ENCODE results near the gene GPR15LG.

The GPR15LG gene

GRCh38 chr10:84204122-84204521 lies 30.5 kb downstream of the GPR15LG start:
- Histone ChIP-seq H3K4me3 (ENCODE audit: low read length in 2 of 2) (no peak overlapping the region), H3K27ac (ENCODE audit: low read length) (no peak overlapping the region), H3K9ac (ENCODE audit: low read length in 2 of 2) (no peak overlapping the region), H3K27me3 (ENCODE audit: control insufficient read depth in 1 of 2, insufficient read depth in 2 of 2, low read length in 2 of 2) (peaks cover 3 to 12% of the 10 kb centered on the region in 2 donors), H3K4me1 (ENCODE audit: control insufficient read depth, insufficient read depth, low read length) (no peaks in the 10 kb centered on the region), H3K9me3 (ENCODE audit: control insufficient read depth in 2 of 2, low read length in 2 of 2) (no peaks in the 10 kb centered on the region), H3K36me3 (ENCODE audit: control insufficient read depth in 2 of 2, insufficient read depth in 2 of 2, low read length in 2 of 2) (no peaks in the 10 kb centered on the region)

DNA sequence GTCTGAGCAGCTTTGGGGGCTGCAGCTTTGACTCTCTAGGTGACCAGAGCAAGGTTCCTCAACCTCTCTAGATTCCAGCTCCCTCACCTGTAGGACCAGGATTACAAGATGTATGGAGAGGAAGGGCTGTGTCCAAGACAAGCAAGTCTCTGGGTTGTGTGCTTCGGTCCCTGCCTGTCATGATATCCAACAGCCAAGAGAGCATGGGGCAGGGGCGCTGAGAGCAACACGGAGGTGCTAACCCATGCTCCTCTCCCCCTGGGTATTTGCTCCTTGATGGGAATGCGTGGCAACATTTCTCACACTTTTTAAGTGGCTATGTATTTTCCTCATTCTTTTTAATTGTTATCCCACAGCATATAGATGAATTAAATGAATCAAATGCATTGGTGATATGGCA lies 31.0 kb downstream of the GPR15LG start:
- peaks cover 3 to 12% of the 10 kb centered on the region in 2 donors for H3K27me3 ChIP-seq (ENCODE audit: control insufficient read depth in 1 of 2, insufficient read depth in 2 of 2, low read length in 2 of 2)
- no peak overlapping the region for H3K9ac ChIP-seq (ENCODE audit: low read length in 2 of 2)
- H3K36me3 ChIP-seq (ENCODE audit: control insufficient read depth in 2 of 2, insufficient read depth in 2 of 2, low read length in 2 of 2): no peaks in the 10 kb centered on the region
- H3K4me1 ChIP-seq (ENCODE audit: control insufficient read depth, insufficient read depth, low read length): no peaks in the 10 kb centered on the region
- no peak overlapping the region for H3K27ac ChIP-seq (ENCODE audit: low read length)
- no peaks in the 10 kb centered on the region for H3K9me3 ChIP-seq (ENCODE audit: control insufficient read depth in 2 of 2, low read length in 2 of 2)
- H3K4me3 ChIP-seq (ENCODE audit: low read length in 2 of 2): no peak overlapping the region

DNA sequence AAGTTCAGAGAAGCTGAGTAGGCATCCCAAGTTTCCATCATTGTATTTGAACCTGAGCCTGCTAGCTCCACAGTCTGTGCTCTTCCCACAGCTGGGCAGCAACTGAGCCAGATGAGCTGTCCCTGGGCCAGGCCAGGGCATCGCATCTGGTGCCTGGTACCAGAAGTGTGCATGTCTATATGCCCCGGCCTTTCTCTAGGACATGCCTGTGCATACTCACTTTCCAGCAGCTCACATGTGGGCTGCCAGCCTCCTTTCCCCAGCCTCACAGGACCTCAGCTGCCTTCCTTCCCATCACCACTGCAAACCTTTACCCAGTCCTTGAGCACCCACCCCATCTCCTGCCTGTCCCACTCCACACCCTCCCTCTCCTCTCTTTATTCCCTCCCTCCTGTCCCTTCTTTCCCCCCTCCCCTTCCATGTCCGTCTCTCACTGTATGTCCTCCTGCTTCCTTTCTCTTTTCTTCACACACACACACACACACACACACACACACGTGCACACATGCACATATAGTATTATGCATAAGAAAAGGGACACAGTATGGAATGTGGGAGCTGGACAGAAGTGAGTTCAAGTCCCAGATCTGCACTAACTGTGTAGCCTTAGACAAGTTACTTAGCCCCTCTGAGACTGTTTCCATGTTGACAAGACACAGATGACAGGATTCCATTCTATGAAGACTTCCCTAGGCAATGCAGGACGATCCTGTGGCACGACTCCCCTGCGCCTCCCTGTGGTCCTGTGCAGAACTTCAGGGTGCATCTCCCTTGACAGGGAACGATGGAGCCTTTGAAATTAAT lies 31.6 kb downstream of the GPR15LG start:
- Histone ChIP-seq H3K27ac (ENCODE audit: low read length) (no peak overlapping the region), H3K4me3 (ENCODE audit: low read length in 2 of 2) (no peak overlapping the region), H3K9ac (ENCODE audit: low read length in 2 of 2) (no peak overlapping the region), H3K27me3 (ENCODE audit: control insufficient read depth in 1 of 2, insufficient read depth in 2 of 2, low read length in 2 of 2) (peaks cover 3 to 12% of the 10 kb centered on the region in 2 donors), H3K9me3 (ENCODE audit: control insufficient read depth in 2 of 2, low read length in 2 of 2) (no peaks in the 10 kb centered on the region), H3K4me1 (ENCODE audit: control insufficient read depth, insufficient read depth, low read length) (no peaks in the 10 kb centered on the region), H3K36me3 (ENCODE audit: control insufficient read depth in 2 of 2, insufficient read depth in 2 of 2, low read length in 2 of 2) (no peaks in the 10 kb centered on the region)

GRCh38 chr10:84205853-84206525 lies 32.4 kb downstream of the GPR15LG start:
- Histone ChIP-seq H3K27ac (ENCODE audit: low read length) (no peak overlapping the region), H3K9me3 (ENCODE audit: control insufficient read depth in 2 of 2, low read length in 2 of 2) (no peaks in the 10 kb centered on the region), H3K9ac (ENCODE audit: low read length in 2 of 2) (no peak overlapping the region), H3K4me3 (ENCODE audit: low read length in 2 of 2) (no peak overlapping the region), H3K36me3 (ENCODE audit: control insufficient read depth in 2 of 2, insufficient read depth in 2 of 2, low read length in 2 of 2) (no peaks in the 10 kb centered on the region), H3K4me1 (ENCODE audit: control insufficient read depth, insufficient read depth, low read length) (no peaks in the 10 kb centered on the region), H3K27me3 (ENCODE audit: control insufficient read depth in 1 of 2, insufficient read depth in 2 of 2, low read length in 2 of 2) (peaks cover 3 to 12% of the 10 kb centered on the region in 2 donors)

GRCh38 chr10:84208023-84208422 lies 34.4 kb downstream of the GPR15LG start:
- Histone ChIP-seq H3K9ac (ENCODE audit: low read length in 2 of 2) (no peak overlapping the region), H3K4me1 (ENCODE audit: control insufficient read depth, insufficient read depth, low read length) (no peaks in the 10 kb centered on the region), H3K4me3 (ENCODE audit: low read length in 2 of 2) (no peak overlapping the region), H3K9me3 (ENCODE audit: control insufficient read depth in 2 of 2, low read length in 2 of 2) (no peaks in the 10 kb centered on the region), H3K36me3 (ENCODE audit: control insufficient read depth in 2 of 2, insufficient read depth in 2 of 2, low read length in 2 of 2) (no peaks in the 10 kb centered on the region), H3K27me3 (ENCODE audit: control insufficient read depth in 1 of 2, insufficient read depth in 2 of 2, low read length in 2 of 2) (peaks cover 3 to 11% of the 10 kb centered on the region in 2 donors), H3K27ac (ENCODE audit: low read length) (no peak overlapping the region)

DNA sequence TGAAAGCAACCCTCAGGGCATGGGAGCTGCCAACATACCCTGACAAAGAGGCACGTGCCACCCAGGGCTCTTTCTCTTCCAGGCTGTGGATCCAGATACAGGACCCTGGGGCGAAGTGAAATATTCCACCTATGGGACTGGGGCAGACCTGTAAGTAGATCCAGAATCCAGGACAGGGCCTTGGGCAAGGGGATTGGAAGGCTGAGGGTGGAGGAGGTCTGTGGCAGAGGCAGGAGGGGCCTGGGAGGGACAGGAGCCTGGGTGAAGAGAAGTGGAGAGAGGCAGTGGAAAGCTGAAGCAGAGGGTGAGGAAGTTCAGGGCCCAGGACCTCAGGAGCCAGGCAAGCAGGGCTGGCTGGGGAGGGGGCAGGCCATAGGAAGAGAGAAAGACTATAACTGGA lies 38.0 kb downstream of the GPR15LG start:
- H3K9me3 ChIP-seq (ENCODE audit: control insufficient read depth in 2 of 2, low read length in 2 of 2): no peaks in the 10 kb centered on the region

GRCh38 chr10:84212014-84212413 lies 38.4 kb downstream of the GPR15LG start:
- H3K9me3 ChIP-seq (ENCODE audit: control insufficient read depth in 2 of 2, low read length in 2 of 2): no peaks in the 10 kb centered on the region
- no peak overlapping the region for H3K4me3 ChIP-seq (ENCODE audit: low read length in 2 of 2)
- H3K9ac ChIP-seq (ENCODE audit: low read length in 2 of 2): no peak overlapping the region
- no peaks in the 10 kb centered on the region for H3K36me3 ChIP-seq (ENCODE audit: control insufficient read depth in 2 of 2, insufficient read depth in 2 of 2, low read length in 2 of 2)
- H3K4me1 ChIP-seq (ENCODE audit: control insufficient read depth, insufficient read depth, low read length): no peaks in the 10 kb centered on the region
- H3K27me3 ChIP-seq (ENCODE audit: control insufficient read depth in 1 of 2, insufficient read depth in 2 of 2, low read length in 2 of 2): peaks cover 0 to 11% of the 10 kb centered on the region in 2 donors
- H3K27ac ChIP-seq (ENCODE audit: low read length): no peak overlapping the region

More for the DNA sequence above, 38.0 kb downstream of the GPR15LG start:
- Histone ChIP-seq H3K27ac (ENCODE audit: low read length) (no peak overlapping the region), H3K36me3 (ENCODE audit: control insufficient read depth in 2 of 2, insufficient read depth in 2 of 2, low read length in 2 of 2) (no peaks in the 10 kb centered on the region), H3K9ac (ENCODE audit: low read length in 2 of 2) (no peak overlapping the region), H3K4me3 (ENCODE audit: low read length in 2 of 2) (no peak overlapping the region), H3K27me3 (ENCODE audit: control insufficient read depth in 1 of 2, insufficient read depth in 2 of 2, low read length in 2 of 2) (peaks cover 3 to 14% of the 10 kb centered on the region in 2 donors), H3K4me1 (ENCODE audit: control insufficient read depth, insufficient read depth, low read length) (no peaks in the 10 kb centered on the region)

DNA sequence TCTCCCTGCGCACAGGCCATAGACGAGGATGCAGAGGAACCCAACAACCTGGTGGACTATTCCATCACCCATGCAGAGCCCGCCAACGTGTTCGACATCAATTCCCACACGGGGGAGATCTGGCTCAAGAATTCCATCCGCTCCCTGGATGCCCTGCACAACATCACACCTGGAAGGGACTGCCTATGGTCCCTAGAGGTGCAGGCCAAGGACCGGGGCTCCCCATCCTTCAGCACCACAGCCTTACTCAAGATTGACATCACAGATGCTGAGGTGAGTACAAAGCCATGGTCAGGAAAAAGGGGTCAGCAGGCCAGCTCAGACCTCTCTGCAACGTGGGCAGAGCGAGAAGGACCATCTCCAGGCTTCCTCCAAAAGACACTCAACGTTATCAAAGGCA lies 39.5 kb downstream of the GPR15LG start:
- no peaks in the 10 kb centered on the region for H3K4me1 ChIP-seq (ENCODE audit: control insufficient read depth, insufficient read depth, low read length)
- H3K4me3 ChIP-seq (ENCODE audit: low read length in 2 of 2): no peak overlapping the region
- no peak overlapping the region for H3K9ac ChIP-seq (ENCODE audit: low read length in 2 of 2)
- H3K9me3 ChIP-seq (ENCODE audit: control insufficient read depth in 2 of 2, low read length in 2 of 2): no peaks in the 10 kb centered on the region
- H3K27me3 ChIP-seq (ENCODE audit: control insufficient read depth in 1 of 2, insufficient read depth in 2 of 2, low read length in 2 of 2): peaks cover 0 to 9% of the 10 kb centered on the region in 2 donors
- no peaks in the 10 kb centered on the region for H3K36me3 ChIP-seq (ENCODE audit: control insufficient read depth in 2 of 2, insufficient read depth in 2 of 2, low read length in 2 of 2)
- no peak overlapping the region for H3K27ac ChIP-seq (ENCODE audit: low read length)

GRCh38 chr10:84214046-84214572 lies 40.5 kb downstream of the GPR15LG start:
- Histone ChIP-seq H3K27ac (ENCODE audit: low read length) (no peak overlapping the region), H3K4me3 (ENCODE audit: low read length in 2 of 2) (no peak overlapping the region), H3K9me3 (ENCODE audit: control insufficient read depth in 2 of 2, low read length in 2 of 2) (no peaks in the 10 kb centered on the region), H3K9ac (ENCODE audit: low read length in 2 of 2) (no peak overlapping the region), H3K36me3 (ENCODE audit: control insufficient read depth in 2 of 2, insufficient read depth in 2 of 2, low read length in 2 of 2) (no peaks in the 10 kb centered on the region), H3K27me3 (ENCODE audit: control insufficient read depth in 1 of 2, insufficient read depth in 2 of 2, low read length in 2 of 2) (peaks cover 0 to 7% of the 10 kb centered on the region in 2 donors), H3K4me1 (ENCODE audit: control insufficient read depth, insufficient read depth, low read length) (no peaks in the 10 kb centered on the region)

DNA sequence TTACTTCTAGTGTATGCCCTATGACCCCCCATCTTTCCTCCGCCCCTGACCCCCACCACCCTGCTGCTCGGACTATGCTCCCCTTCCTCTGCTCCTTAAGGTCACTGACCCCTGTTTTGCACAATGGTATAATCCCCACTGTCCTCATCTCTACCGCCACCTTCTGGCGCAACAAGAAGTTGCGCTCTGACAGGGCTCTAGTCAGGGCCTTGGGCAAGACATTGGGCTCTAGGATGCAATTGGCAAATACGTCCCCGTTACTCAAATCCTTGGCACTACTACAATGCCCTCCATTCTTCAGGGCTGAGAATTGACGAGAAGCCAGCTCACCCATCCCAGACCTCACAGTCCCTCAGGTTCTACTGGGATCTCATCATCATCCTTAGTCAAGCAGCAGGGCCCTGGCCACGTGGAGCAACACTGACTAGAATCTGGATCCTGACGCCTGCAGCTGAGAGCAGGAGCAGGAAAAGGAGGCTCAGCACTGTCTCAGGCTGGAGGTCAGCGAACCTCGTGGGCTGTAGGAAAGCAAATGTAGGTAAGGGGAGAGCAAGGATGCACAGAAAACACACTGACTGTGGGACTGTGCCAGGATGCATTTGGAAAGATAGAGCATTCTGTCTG lies 41.1 kb downstream of the GPR15LG start:
- H3K9me3 ChIP-seq (ENCODE audit: control insufficient read depth in 2 of 2, low read length in 2 of 2): no peaks in the 10 kb centered on the region
- no peak overlapping the region for H3K4me3 ChIP-seq (ENCODE audit: low read length in 2 of 2)
- no peaks in the 10 kb centered on the region for H3K4me1 ChIP-seq (ENCODE audit: control insufficient read depth, insufficient read depth, low read length)
- H3K27me3 ChIP-seq (ENCODE audit: control insufficient read depth in 1 of 2, insufficient read depth in 2 of 2, low read length in 2 of 2): peaks cover 0 to 7% of the 10 kb centered on the region in 2 donors
- H3K9ac ChIP-seq (ENCODE audit: low read length in 2 of 2): no peak overlapping the region
- H3K27ac ChIP-seq (ENCODE audit: low read length): no peak overlapping the region
- no peaks in the 10 kb centered on the region for H3K36me3 ChIP-seq (ENCODE audit: control insufficient read depth in 2 of 2, insufficient read depth in 2 of 2, low read length in 2 of 2)

All from stomach smooth muscle (tissue), 2 donors.